GM19397 (cell line): ENCODE data around the gene TEX30.
"Not testable (repeated sequence)": the region's sequence is repeated elsewhere in the genome, so short reads cannot be mapped to it uniquely, and the experiment has no call there.

Experiments used
- ATAC-seq: cut with Tn5 transposase; IDR thresholded peaks from one replicate; pipeline ENCODE4 v1.9.1; 2021; ENCODE audit warnings: mild to moderate bottlenecking, moderate library complexity; ENCODE audit not compliant: unreplicated experiment

The TEX30 gene

GRCh38 chr13:102773441-102774213, at the start of gene TEX30:
Gene TEX30 (minus strand): TSS chr13:102773786. CDS start chr13:102770026, 3,760 bp downstream.
- peak; percentile 94 for ATAC-seq

- no peak for ATAC-seq
These were observed 44.3 kb upstream of the TEX30 start for GRCh38 chr13:102817907-102818306.

DNA sequence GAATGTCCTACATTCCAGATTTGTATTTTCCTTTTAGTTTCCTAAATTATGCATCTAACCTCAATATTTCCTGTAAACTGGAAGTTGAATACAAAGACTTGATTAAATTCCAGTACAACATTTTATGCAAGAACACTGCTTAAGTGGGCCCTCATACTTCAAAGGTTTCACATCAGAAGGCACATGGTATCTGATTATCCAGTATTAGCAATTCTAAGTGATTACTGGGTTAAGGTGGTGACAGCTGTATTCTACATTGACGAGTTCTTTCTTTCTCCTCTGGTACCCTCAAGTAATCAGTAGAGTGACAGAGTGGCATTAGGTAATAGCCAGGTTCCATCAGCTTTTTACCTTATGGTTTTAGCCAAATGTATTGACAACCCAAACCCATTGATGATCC, 43.7 kb upstream of the TEX30 start:
- ATAC-seq = no peak

- no peak for ATAC-seq
These were observed 43.1 kb upstream of the TEX30 start for GRCh38 chr13:102816708-102817107.

DNA sequence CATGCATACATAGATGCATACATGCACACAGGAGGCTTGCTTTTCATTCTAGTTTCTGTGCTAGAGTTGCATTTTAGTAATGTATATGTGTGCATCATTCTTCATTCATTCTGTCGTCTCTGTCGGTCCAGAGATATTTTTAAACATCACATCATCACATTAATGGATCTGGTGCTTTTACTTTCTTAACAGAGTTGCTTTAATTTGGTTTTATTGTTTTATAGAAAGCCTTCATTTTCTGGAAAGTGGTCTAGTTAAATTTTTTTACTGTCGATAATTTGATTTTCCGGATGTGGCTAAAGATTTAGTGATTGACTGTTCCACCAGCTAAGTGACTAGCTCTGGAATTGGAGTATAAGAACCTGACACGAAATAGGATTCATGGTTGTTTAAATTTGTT, 42.2 kb upstream of the TEX30 start:
- ATAC-seq = no peak

DNA sequence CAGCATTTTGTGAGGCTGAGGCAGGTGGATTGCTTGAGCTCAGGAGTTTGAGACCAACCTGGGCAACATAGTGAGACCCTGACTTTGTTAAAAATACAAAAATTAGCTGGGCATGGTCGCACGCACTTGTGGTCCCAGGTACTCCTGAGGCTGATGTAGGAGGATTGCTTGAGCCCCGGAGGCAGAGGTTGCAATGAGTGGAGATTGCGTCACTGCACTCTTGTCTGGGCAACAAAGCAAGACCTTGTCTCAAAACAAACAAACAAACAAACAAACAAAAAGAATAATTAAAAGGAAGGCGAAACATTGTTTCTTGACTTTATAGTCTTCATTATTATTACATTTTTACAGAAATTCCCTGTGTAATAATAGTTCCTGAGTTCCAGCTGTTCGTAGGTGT, 41.2 kb upstream of the TEX30 start:
- no peak for ATAC-seq

- no peak for ATAC-seq
These were observed 40.5 kb upstream of the TEX30 start for GRCh38 chr13:102814025-102814607.

DNA sequence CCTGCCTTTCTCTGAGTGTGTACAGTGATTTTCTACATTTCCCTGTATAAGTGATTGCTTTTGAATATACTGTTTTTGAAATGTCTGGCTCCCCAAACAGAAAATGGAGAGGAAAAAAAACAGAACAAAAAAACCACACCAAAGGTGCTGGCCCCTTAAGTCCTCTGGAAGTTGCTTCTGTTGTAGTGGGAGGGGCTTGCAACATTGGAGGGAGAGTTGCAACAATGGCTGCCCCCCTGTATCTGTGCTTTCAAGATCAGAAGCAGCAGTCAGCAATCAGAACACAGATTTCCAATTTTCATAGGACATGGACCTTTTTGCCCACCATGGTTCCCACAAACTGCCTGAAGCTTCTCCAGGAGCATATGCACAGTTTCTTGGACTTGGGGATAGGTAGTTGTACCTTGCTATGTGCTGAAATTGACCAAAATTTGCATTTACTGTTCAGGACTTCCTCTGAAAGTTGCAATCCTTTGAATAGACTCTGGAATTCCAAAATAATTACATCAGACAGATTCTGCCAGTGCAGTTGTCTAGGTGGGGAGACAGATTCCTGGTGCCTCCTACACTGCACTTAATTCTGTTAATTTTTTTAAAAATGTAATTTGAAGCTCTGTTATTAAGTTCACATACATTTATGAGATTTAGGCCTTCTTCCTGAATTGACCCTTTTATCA, 39.2 kb upstream of the TEX30 start:
- ATAC-seq = no peak

GRCh38 chr13:102807699-102808098, 34.1 kb upstream of the TEX30 start:
- ATAC-seq = no peak

DNA sequence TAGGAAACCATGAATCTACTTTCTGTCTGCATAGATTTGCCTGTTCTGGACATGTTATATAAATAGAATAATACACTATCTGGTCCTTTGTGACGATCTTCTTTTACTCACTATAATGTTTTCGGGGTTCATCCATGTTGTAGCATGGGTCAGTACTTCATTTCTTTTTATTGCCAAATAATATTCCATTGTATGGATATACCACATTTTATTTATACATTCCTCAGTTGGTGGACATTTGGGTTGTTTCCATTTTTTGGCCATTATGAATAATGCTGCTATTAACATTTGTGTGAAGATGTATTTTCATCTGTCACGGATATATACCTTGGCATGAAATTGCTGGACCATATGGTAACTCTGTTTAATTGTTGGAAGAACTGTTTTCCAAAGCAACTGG, 32.1 kb upstream of the TEX30 start:
- no peak for ATAC-seq

GRCh38 chr13:102800145-102801041, 26.8 kb upstream of the TEX30 start:
- peak; percentile 86 for ATAC-seq

- ATAC-seq = peak; percentile 5
These were observed 26.0 kb upstream of the TEX30 start for GRCh38 chr13:102799426-102800144.

GRCh38 chr13:102798581-102799425, 25.2 kb upstream of the TEX30 start, which contains the start of the genes BIVM and POGLUT2:
Gene BIVM (plus strand): TSS chr13:102799119. CDS start chr13:102807268, 8,149 bp downstream.
Gene POGLUT2 (minus strand): TSS chr13:102798976. CDS start chr13:102798670, 306 bp downstream.
- ATAC-seq = peak; percentile 74

- no peak for ATAC-seq
These were observed 20.2 kb upstream of the TEX30 start for GRCh38 chr13:102793611-102794355.

GRCh38 chr13:102792396-102792795, 18.8 kb upstream of the TEX30 start:
- ATAC-seq = no peak

- no peak for ATAC-seq
These were observed 15.1 kb upstream of the TEX30 start for GRCh38 chr13:102788683-102789082.

- no peak for ATAC-seq
These were observed 10.9 kb upstream of the TEX30 start for GRCh38 chr13:102784483-102784882.

DNA sequence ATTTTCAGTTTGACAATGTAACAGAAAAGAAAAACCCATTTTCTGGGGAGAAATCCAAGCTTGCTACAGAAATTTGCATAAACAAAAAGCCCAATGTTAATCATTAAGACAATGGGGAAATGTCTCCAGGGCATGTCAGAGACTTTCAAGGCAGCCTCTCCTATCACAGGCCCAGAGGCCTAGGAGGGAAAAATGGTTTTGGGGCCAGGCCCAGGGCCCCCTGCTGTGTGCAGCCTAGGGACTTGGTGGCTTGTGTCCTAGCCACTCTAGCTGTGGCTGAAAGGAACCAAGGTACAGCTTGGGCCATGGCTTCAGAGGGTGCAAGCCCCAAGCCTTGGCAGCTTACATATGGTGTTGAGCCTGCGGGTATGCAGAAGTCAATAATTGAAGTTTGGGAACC, 8.0 kb upstream of the TEX30 start:
- no peak for ATAC-seq

- not testable (repeated sequence) for ATAC-seq
These were observed 7.1 kb upstream of the TEX30 start for GRCh38 chr13:102780656-102781055.
